WERI-Rb-1 (cell line): ENCODE measurements around the gene NDUFAF2.
"Not testable (repeated sequence)": the region's sequence is repeated elsewhere in the genome, so short reads cannot be mapped to it uniquely, and the experiment has no call there.

Experiments
- DNase-seq: peaks from one replicate; pipeline ENCODE4 v3.0.0-alpha.2; 2020
- H3K27ac ChIP-seq: fragments of 250-450 bp; sonication (Bioruptor Pico); 2 replicates; pipeline ENCODE4 v1.5.1; 2020; ENCODE audit warnings: mild to moderate bottlenecking, moderate library complexity
- H3K27me3 ChIP-seq: fragments of 250-450 bp; sonication (Bioruptor Pico); 2 replicates; pipeline ENCODE4 v1.5.1; 2021; ENCODE audit warnings: mild to moderate bottlenecking, low read depth, moderate library complexity; ENCODE audit not compliant: insufficient read depth, severe bottlenecking
- H3K36me3 ChIP-seq: fragments of 250-450 bp; sonication (Bioruptor Pico); 2 replicates; pipeline ENCODE4 v1.5.1; 2020; ENCODE audit warnings: mild to moderate bottlenecking, moderate library complexity
- H3K4me3 ChIP-seq: 2 replicates; pipeline ENCODE4 v1.5.1; 2011; ENCODE audit warnings: low read depth, mild to moderate bottlenecking, control low read depth, low read length
- H3K9me3 ChIP-seq: fragments of 250-450 bp; sonication (Bioruptor Pico); 2 replicates; pipeline ENCODE4 v1.5.1; 2021; ENCODE audit warnings: mild to moderate bottlenecking, moderate library complexity; ENCODE audit not compliant: severe bottlenecking
- CTCF ChIP-seq: IDR thresholded peaks from 2 replicates; pipeline ENCODE4 v1.5.1; 2011; ENCODE audit warnings: low read depth, mild to moderate bottlenecking, control low read depth, inconsistent platforms, low read length

The NDUFAF2 gene

GRCh38 chr5:60977956-60978737 is 33.1 kb downstream of the NDUFAF2 start:
- H3K9me3 ChIP-seq = no peaks in the 10 kb centered on the region
- H3K4me3 ChIP-seq = no peak overlapping the region
- no peaks in the 10 kb centered on the region for H3K36me3 ChIP-seq
- no peak for TF ChIP-seq CTCF
- no peak overlapping the region for H3K27ac ChIP-seq
- DNase-seq = no peak
- no peaks in the 10 kb centered on the region for H3K27me3 ChIP-seq

GRCh38 chr5:60978968-60979367 is 34.0 kb downstream of the NDUFAF2 start:
- Histone ChIP-seq H3K27ac (no peak overlapping the region), H3K27me3 (no peaks in the 10 kb centered on the region), H3K36me3 (no peaks in the 10 kb centered on the region), H3K9me3 (no peaks in the 10 kb centered on the region), H3K4me3 (no peak overlapping the region)
- DNase-seq = no peak
- TF ChIP-seq CTCF = no peak

GRCh38 chr5:60980511-60980910 is 35.5 kb downstream of the NDUFAF2 start:
- Histone ChIP-seq H3K27me3 (no peaks in the 10 kb centered on the region), H3K27ac (no peak overlapping the region), H3K9me3 (no peaks in the 10 kb centered on the region), H3K36me3 (no peaks in the 10 kb centered on the region), H3K4me3 (no peak overlapping the region)
- DNase-seq = no peak
- no peak for TF ChIP-seq CTCF

- not testable (repeated sequence) for H3K36me3 ChIP-seq, H3K27me3 ChIP-seq, H3K27ac ChIP-seq, H3K9me3 ChIP-seq, H3K4me3 ChIP-seq, DNase-seq
Observed at GRCh38 chr5:60982127-60982526, 37.1 kb downstream of the NDUFAF2 start.

- no peak for DNase-seq
- no peak overlapping the region for H3K4me3 ChIP-seq
- H3K27me3 ChIP-seq = no peaks in the 10 kb centered on the region
- no peaks in the 10 kb centered on the region for H3K9me3 ChIP-seq
- H3K36me3 ChIP-seq = no peaks in the 10 kb centered on the region
- no peak for TF ChIP-seq CTCF
- no peak overlapping the region for H3K27ac ChIP-seq
Observed at GRCh38 chr5:60989790-60990189, 44.8 kb downstream of the NDUFAF2 start.

- no peak for DNase-seq
- Histone ChIP-seq H3K27me3 (no peaks in the 10 kb centered on the region), H3K36me3 (no peaks in the 10 kb centered on the region), H3K9me3 (no peaks in the 10 kb centered on the region), H3K4me3 (no peak overlapping the region), H3K27ac (no peak overlapping the region)
- no peak for TF ChIP-seq CTCF
Observed at GRCh38 chr5:60992871-60993270, 47.9 kb downstream of the NDUFAF2 start.
